Measurements from ENCODE around the gene GPR25.

GPR25 gene

GRCh38 chr1:200874694-200875093 lies 1.9 kb downstream of the GPR25 start:
- H3K9me3 ChIP-seq (ENCODE audit: control insufficient read depth, low read length), result no peaks in the 10 kb centered on the region
- peaks cover 76% of the 10 kb centered on the region for H3K27me3 ChIP-seq (replicated peaks; ENCODE audit: control insufficient read depth, insufficient read depth, low read length)
- peaks cover 6% of the 10 kb centered on the region for H3K4me1 ChIP-seq (ENCODE audit: control insufficient read depth, insufficient read depth, low read length)
- DNase-seq (ENCODE audit: low read depth), result no peak
- no peak overlapping the region for H3K9ac ChIP-seq (ENCODE audit: low read length)
- no peak overlapping the region for H3K4me3 ChIP-seq (ENCODE audit: low read length)
- H3K36me3 ChIP-seq (ENCODE audit: control insufficient read depth, insufficient read depth, low read length, severe bottlenecking), result no peaks in the 10 kb centered on the region

GRCh38 chr1:200875416-200875815 lies 2.6 kb downstream of the GPR25 start:
- H3K4me3 ChIP-seq (ENCODE audit: low read length), result no peak overlapping the region
- H3K9me3 ChIP-seq (ENCODE audit: control insufficient read depth, low read length), result no peaks in the 10 kb centered on the region
- H3K27me3 ChIP-seq (replicated peaks; ENCODE audit: control insufficient read depth, insufficient read depth, low read length), result peaks cover 80% of the 10 kb centered on the region
- no peaks in the 10 kb centered on the region for H3K36me3 ChIP-seq (ENCODE audit: control insufficient read depth, insufficient read depth, low read length, severe bottlenecking)
- H3K9ac ChIP-seq (ENCODE audit: low read length), result no peak overlapping the region
- peaks cover 6% of the 10 kb centered on the region for H3K4me1 ChIP-seq (ENCODE audit: control insufficient read depth, insufficient read depth, low read length)
- no peak for DNase-seq (ENCODE audit: low read depth)

GRCh38 chr1:200877010-200877409 lies 4.2 kb downstream of the GPR25 start:
- peaks cover 6% of the 10 kb centered on the region for H3K4me1 ChIP-seq (ENCODE audit: control insufficient read depth, insufficient read depth, low read length)
- H3K9ac ChIP-seq (ENCODE audit: low read length), result no peak overlapping the region
- no peaks in the 10 kb centered on the region for H3K36me3 ChIP-seq (ENCODE audit: control insufficient read depth, insufficient read depth, low read length, severe bottlenecking)
- H3K27me3 ChIP-seq (replicated peaks; ENCODE audit: control insufficient read depth, insufficient read depth, low read length), result peaks cover 71% of the 10 kb centered on the region
- no peak for DNase-seq (ENCODE audit: low read depth)
- no peak overlapping the region for H3K4me3 ChIP-seq (ENCODE audit: low read length)
- no peaks in the 10 kb centered on the region for H3K9me3 ChIP-seq (ENCODE audit: control insufficient read depth, low read length)

GRCh38 chr1:200877839-200878551 lies 5.2 kb downstream of the GPR25 start:
- no peak for DNase-seq (ENCODE audit: low read depth)
- H3K27me3 ChIP-seq (replicated peaks; ENCODE audit: control insufficient read depth, insufficient read depth, low read length), result peaks cover 62% of the 10 kb centered on the region

GRCh38 chr1:200880212-200880611 lies 7.4 kb downstream of the GPR25 start:
- H3K4me1 ChIP-seq (ENCODE audit: control insufficient read depth, insufficient read depth, low read length), result no peaks in the 10 kb centered on the region
- H3K9ac ChIP-seq (ENCODE audit: low read length), result no peak overlapping the region
- H3K9me3 ChIP-seq (ENCODE audit: control insufficient read depth, low read length), result no peaks in the 10 kb centered on the region
- H3K27me3 ChIP-seq (replicated peaks; ENCODE audit: control insufficient read depth, insufficient read depth, low read length), result peaks cover 43% of the 10 kb centered on the region
- no peaks in the 10 kb centered on the region for H3K36me3 ChIP-seq (ENCODE audit: control insufficient read depth, insufficient read depth, low read length, severe bottlenecking)
- no peak overlapping the region for H3K4me3 ChIP-seq (ENCODE audit: low read length)
- no peak for DNase-seq (ENCODE audit: low read depth)

More at GRCh38 chr1:200877839-200878551, 5.2 kb downstream of the GPR25 start:
- no peak overlapping the region for H3K4me3 ChIP-seq (ENCODE audit: low read length)
- H3K4me1 ChIP-seq (ENCODE audit: control insufficient read depth, insufficient read depth, low read length), result peaks cover 6% of the 10 kb centered on the region
- no peaks in the 10 kb centered on the region for H3K9me3 ChIP-seq (ENCODE audit: control insufficient read depth, low read length)
- H3K9ac ChIP-seq (ENCODE audit: low read length), result no peak overlapping the region
- H3K36me3 ChIP-seq (ENCODE audit: control insufficient read depth, insufficient read depth, low read length, severe bottlenecking), result no peaks in the 10 kb centered on the region

- H3K27me3 ChIP-seq (replicated peaks; ENCODE audit: control insufficient read depth, insufficient read depth, low read length), result peaks cover 35% of the 10 kb centered on the region
- H3K36me3 ChIP-seq (ENCODE audit: control insufficient read depth, insufficient read depth, low read length, severe bottlenecking), result no peaks in the 10 kb centered on the region
- DNase-seq (ENCODE audit: low read depth), result no peak
Measured at GRCh38 chr1:200883118-200883517, 10.3 kb downstream of the GPR25 start.

GRCh38 chr1:200885623-200886402 lies 13.0 kb downstream of the GPR25 start:
- no peaks in the 10 kb centered on the region for H3K36me3 ChIP-seq (ENCODE audit: control insufficient read depth, insufficient read depth, low read length, severe bottlenecking)
- DNase-seq (ENCODE audit: low read depth), result no peak
- no peak overlapping the region for H3K4me3 ChIP-seq (ENCODE audit: low read length)
- no peaks in the 10 kb centered on the region for H3K4me1 ChIP-seq (ENCODE audit: control insufficient read depth, insufficient read depth, low read length)
- H3K9me3 ChIP-seq (ENCODE audit: control insufficient read depth, low read length), result no peaks in the 10 kb centered on the region
- H3K27me3 ChIP-seq (replicated peaks; ENCODE audit: control insufficient read depth, insufficient read depth, low read length), result peaks cover 49% of the 10 kb centered on the region
- no peak overlapping the region for H3K9ac ChIP-seq (ENCODE audit: low read length)

More at GRCh38 chr1:200883118-200883517, 10.3 kb downstream of the GPR25 start:
- no peaks in the 10 kb centered on the region for H3K4me1 ChIP-seq (ENCODE audit: control insufficient read depth, insufficient read depth, low read length)
- H3K4me3 ChIP-seq (ENCODE audit: low read length), result no peak overlapping the region
- no peak overlapping the region for H3K9ac ChIP-seq (ENCODE audit: low read length)
- H3K9me3 ChIP-seq (ENCODE audit: control insufficient read depth, low read length), result no peaks in the 10 kb centered on the region

GRCh38 chr1:200886594-200886993 lies 13.8 kb downstream of the GPR25 start:
- H3K4me3 ChIP-seq (ENCODE audit: low read length), result no peak overlapping the region
- no peak overlapping the region for H3K9ac ChIP-seq (ENCODE audit: low read length)
- H3K36me3 ChIP-seq (ENCODE audit: control insufficient read depth, insufficient read depth, low read length, severe bottlenecking), result no peaks in the 10 kb centered on the region
- H3K4me1 ChIP-seq (ENCODE audit: control insufficient read depth, insufficient read depth, low read length), result peaks cover 5% of the 10 kb centered on the region
- peaks cover 52% of the 10 kb centered on the region for H3K27me3 ChIP-seq (replicated peaks; ENCODE audit: control insufficient read depth, insufficient read depth, low read length)
- no peak for DNase-seq (ENCODE audit: low read depth)
- no peaks in the 10 kb centered on the region for H3K9me3 ChIP-seq (ENCODE audit: control insufficient read depth, low read length)

- Histone ChIP-seq H3K27me3 (replicated peaks; ENCODE audit: control insufficient read depth, insufficient read depth, low read length) (peaks cover 56% of the 10 kb centered on the region), H3K9ac (ENCODE audit: low read length) (no peak overlapping the region), H3K4me1 (ENCODE audit: control insufficient read depth, insufficient read depth, low read length) (peaks cover 7% of the 10 kb centered on the region), H3K9me3 (ENCODE audit: control insufficient read depth, low read length) (no peaks in the 10 kb centered on the region), H3K36me3 (ENCODE audit: control insufficient read depth, insufficient read depth, low read length, severe bottlenecking) (no peaks in the 10 kb centered on the region), H3K4me3 (ENCODE audit: low read length) (no peak overlapping the region)
- DNase-seq (ENCODE audit: low read depth), result no peak
Measured at GRCh38 chr1:200887036-200887435, 14.3 kb downstream of the GPR25 start.

GRCh38 chr1:200887772-200888348 lies 15.1 kb downstream of the GPR25 start:
- peaks cover 7% of the 10 kb centered on the region for H3K4me1 ChIP-seq (ENCODE audit: control insufficient read depth, insufficient read depth, low read length)
- peaks cover 63% of the 10 kb centered on the region for H3K27me3 ChIP-seq (replicated peaks; ENCODE audit: control insufficient read depth, insufficient read depth, low read length)
- DNase-seq (ENCODE audit: low read depth), result no peak
- no peak overlapping the region for H3K9ac ChIP-seq (ENCODE audit: low read length)
- no peaks in the 10 kb centered on the region for H3K36me3 ChIP-seq (ENCODE audit: control insufficient read depth, insufficient read depth, low read length, severe bottlenecking)
- no peaks in the 10 kb centered on the region for H3K9me3 ChIP-seq (ENCODE audit: control insufficient read depth, low read length)
- no peak overlapping the region for H3K4me3 ChIP-seq (ENCODE audit: low read length)

- Histone ChIP-seq H3K9me3 (ENCODE audit: control insufficient read depth, low read length) (no peaks in the 10 kb centered on the region), H3K4me3 (ENCODE audit: low read length) (no peak overlapping the region), H3K9ac (ENCODE audit: low read length) (no peak overlapping the region), H3K36me3 (ENCODE audit: control insufficient read depth, insufficient read depth, low read length, severe bottlenecking) (no peaks in the 10 kb centered on the region), H3K4me1 (ENCODE audit: control insufficient read depth, insufficient read depth, low read length) (peaks cover 7% of the 10 kb centered on the region), H3K27me3 (replicated peaks; ENCODE audit: control insufficient read depth, insufficient read depth, low read length) (peaks cover 67% of the 10 kb centered on the region)
- no peak for DNase-seq (ENCODE audit: low read depth)
Measured at GRCh38 chr1:200888349-200888838, 15.6 kb downstream of the GPR25 start.

Data from adipocyte (in vitro differentiated cells).